Gastroesophageal sphincter (tissue), 3 donors: ENCODE results near the gene VPS37C.

Experiments
- EP300 ChIP-seq: sonication (generic); formaldehyde crosslinking; IDR thresholded peaks from one replicate; pipeline ENCODE4 v1.6.1; 2017; ENCODE audit warnings: antibody characterized with exemption, mild to moderate bottlenecking
- POLR2A ChIP-seq, 2 donors: fragments of 450-650 bp; IDR thresholded peaks; one replicate each; pipeline ENCODE4 v1.6.1; 2017; ENCODE audit warnings: antibody characterized with exemption in 2 of 2, mild to moderate bottlenecking in 2 of 2, moderate library complexity in 1 of 2
- POLR2AphosphoS5 ChIP-seq: sonication (generic); formaldehyde crosslinking; IDR thresholded peaks from one replicate; pipeline ENCODE4 v1.6.1; 2017; ENCODE audit warnings: antibody characterized with exemption
- TF ChIP-seq, protein P1 (sequence below), 4 experiments: fragments of 200-600 bp in 2 of 4; fragments of 450-650 bp in 2 of 4; sonication (generic) in 1 of 4; IDR thresholded peaks; one replicate each; pipeline ENCODE4 v1.5.1; 2017 to 2019; ENCODE audit warnings: antibody characterized with exemption in 4 of 4, mild to moderate bottlenecking in 2 of 4, moderate library complexity in 2 of 4

DNA sequence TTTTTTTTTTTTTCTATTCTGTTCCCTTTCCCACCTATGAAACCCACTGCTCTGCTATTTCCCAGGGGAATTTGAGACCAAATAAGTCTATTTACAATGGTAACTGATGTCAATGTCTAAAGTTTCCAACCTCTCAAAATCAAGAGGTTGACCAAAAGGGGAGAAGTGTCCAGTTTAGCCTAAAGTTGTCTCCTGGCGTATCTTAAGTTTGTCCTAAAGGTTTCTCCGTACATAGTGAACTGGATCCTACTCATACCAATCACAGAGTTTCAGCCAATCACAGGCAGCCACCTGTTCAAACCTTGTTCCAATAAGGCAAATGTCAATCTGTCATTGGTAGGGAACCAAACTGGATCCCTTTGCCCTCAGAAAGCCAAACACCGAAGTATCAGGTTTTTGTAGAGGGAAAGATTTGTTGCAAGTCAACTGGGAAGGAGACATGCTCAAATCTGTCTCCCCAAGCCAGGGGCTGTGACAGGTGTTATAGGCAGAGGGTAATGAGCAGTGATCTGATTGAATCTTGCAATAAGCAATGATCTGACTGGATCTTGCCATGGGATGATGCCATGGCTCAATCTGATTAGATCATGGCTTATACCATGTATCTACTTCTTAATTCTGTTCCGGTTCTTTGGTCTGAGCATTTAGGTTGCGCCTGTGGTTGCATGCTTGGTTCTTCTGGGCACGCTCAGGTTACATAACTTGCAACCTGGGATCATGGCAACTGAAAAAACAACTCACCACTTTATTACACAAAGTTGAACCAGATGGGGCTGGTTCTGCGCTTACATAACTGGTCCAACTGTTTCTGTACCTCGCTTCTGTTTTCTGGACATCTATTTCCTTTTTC lies 1.1 kb upstream of the VPS37C start:
- TF ChIP-seq, protein P1, sequence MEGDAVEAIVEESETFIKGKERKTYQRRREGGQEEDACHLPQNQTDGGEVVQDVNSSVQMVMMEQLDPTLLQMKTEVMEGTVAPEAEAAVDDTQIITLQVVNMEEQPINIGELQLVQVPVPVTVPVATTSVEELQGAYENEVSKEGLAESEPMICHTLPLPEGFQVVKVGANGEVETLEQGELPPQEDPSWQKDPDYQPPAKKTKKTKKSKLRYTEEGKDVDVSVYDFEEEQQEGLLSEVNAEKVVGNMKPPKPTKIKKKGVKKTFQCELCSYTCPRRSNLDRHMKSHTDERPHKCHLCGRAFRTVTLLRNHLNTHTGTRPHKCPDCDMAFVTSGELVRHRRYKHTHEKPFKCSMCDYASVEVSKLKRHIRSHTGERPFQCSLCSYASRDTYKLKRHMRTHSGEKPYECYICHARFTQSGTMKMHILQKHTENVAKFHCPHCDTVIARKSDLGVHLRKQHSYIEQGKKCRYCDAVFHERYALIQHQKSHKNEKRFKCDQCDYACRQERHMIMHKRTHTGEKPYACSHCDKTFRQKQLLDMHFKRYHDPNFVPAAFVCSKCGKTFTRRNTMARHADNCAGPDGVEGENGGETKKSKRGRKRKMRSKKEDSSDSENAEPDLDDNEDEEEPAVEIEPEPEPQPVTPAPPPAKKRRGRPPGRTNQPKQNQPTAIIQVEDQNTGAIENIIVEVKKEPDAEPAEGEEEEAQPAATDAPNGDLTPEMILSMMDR (IDR thresholded peaks at IDR 0.05): no peak
- TF ChIP-seq POLR2AphosphoS5 (no peak), POLR2A (IDR thresholded peaks at IDR 0.05) (no peak), EP300 (no peak)
